PC-3 (cell line): ENCODE results near the gene ACLY. TPM values are rescaled to one million over a fixed set of nuclear protein-coding genes. Genes with fewer than 3 reads are reported as not detected.

ENCODE experiments used
- ATAC-seq: fragments of 200-7000 bp; cut with Tn5 transposase; 2 replicates; pipeline ENCODE4 v1.9.1; 2020; ENCODE audit warnings: mild to moderate bottlenecking, moderate library complexity
- BruUV-seq: library from RNA; stranded (reverse); fragments of 400-500 nt; replicated peaks from 2 replicates; lab custom pipeline; 2021; lab: Mats Ljungman, UMichigan
- CTCF ChIA-PET: fragments of 300-600 bp; sonication (Branson Sonifier 250); formaldehyde crosslinking; loops from one replicate; lab custom pipeline; 2022; ENCODE audit warnings: antibody characterized with exemption; lab: Charles Lee
- POLR2A ChIA-PET: fragments of 300-600 bp; sonication (Branson Sonifier 250); formaldehyde crosslinking; loops from one replicate; lab custom pipeline; 2022; ENCODE audit warnings: antibody characterized with exemption; ENCODE audit not compliant: unreplicated experiment; lab: Charles Lee
- DNase-seq: peaks from one replicate; pipeline ENCODE4 v3.0.0-alpha.2; 2015
- H2AFZ ChIP-seq: fragments of 300-600 bp; sonication (generic); 2 replicates; pipeline ENCODE4 v1.6.0; 2016; ENCODE audit warnings: antibody characterized with exemption, low read length
- H3F3A ChIP-seq: fragments of 300-600 bp; sonication (generic); one replicate; pipeline ENCODE4 v1.6.0; 2017; ENCODE audit warnings: antibody characterized with exemption, low read length, control low read depth, mild to moderate bottlenecking; ENCODE audit not compliant: unreplicated experiment
- H3K27ac ChIP-seq: fragments of 300-600 bp; sonication (generic); 2 replicates; pipeline ENCODE4 v1.5.1; 2016; ENCODE audit warnings: mild to moderate bottlenecking, low read length
- H3K27me3 ChIP-seq: fragments of 300-600 bp; sonication (generic); 2 replicates; pipeline ENCODE4 v1.6.1; 2016; ENCODE audit warnings: low read length, mixed read lengths
- H3K36me3 ChIP-seq: fragments of 300-600 bp; sonication (generic); 2 replicates; pipeline ENCODE4 v1.6.1; 2016; ENCODE audit warnings: low read depth, mixed run types, low read length, mixed read lengths
- H3K4me1 ChIP-seq: fragments of 300-600 bp; sonication (generic); 2 replicates; pipeline ENCODE4 v1.5.1; 2016; ENCODE audit warnings: low read length; ENCODE audit not compliant: insufficient read depth
- H3K4me2 ChIP-seq: fragments of 300-600 bp; sonication (generic); 2 replicates; pipeline ENCODE4 v1.6.0; 2016; ENCODE audit warnings: low read length
- H3K4me3 ChIP-seq: fragments of 300-600 bp; sonication (generic); 2 replicates; pipeline ENCODE4 v1.5.1; 2016; ENCODE audit warnings: mild to moderate bottlenecking, low read length, mixed read lengths
- H3K79me2 ChIP-seq: fragments of 300-600 bp; sonication (generic); 2 replicates; pipeline ENCODE4 v1.6.1; 2017; ENCODE audit warnings: low read length, mixed read lengths
- H3K9ac ChIP-seq: fragments of 300-600 bp; sonication (generic); 2 replicates; pipeline ENCODE4 v1.6.0; 2016; ENCODE audit warnings: mild to moderate bottlenecking, low read length
- H3K9me2 ChIP-seq: fragments of 300-600 bp; sonication (generic); replicated peaks from 2 replicates; pipeline ENCODE4 v1.6.1; 2016; ENCODE audit warnings: mixed run types, low read length, mixed read lengths
- H3K9me3 ChIP-seq: fragments of 300-600 bp; sonication (generic); 2 replicates; pipeline ENCODE4 v1.6.1; 2016; ENCODE audit warnings: low read length, mixed read lengths
- H4K20me1 ChIP-seq: fragments of 300-600 bp; sonication (generic); 2 replicates; pipeline ENCODE4 v1.6.1; 2016; ENCODE audit warnings: low read length, mixed read lengths
- CTCF ChIP-seq: fragments of 300-600 bp; sonication (generic); conservative IDR thresholded peaks from 2 replicates; pipeline ENCODE4 v1.5.1; 2017; ENCODE audit warnings: antibody characterized with exemption, low read depth, mild to moderate bottlenecking, low read length
- EZH2 ChIP-seq: fragments of 300-600 bp; sonication (generic); IDR thresholded peaks from one replicate; pipeline ENCODE4 v1.6.1; 2017; ENCODE audit warnings: antibody characterized with exemption, mild to moderate bottlenecking, low read length; ENCODE audit not compliant: unreplicated experiment
- EZH2phosphoT487 ChIP-seq: fragments of 300-600 bp; sonication (generic); IDR thresholded peaks from 2 replicates; pipeline ENCODE4 v1.6.1; 2018; ENCODE audit warnings: mild to moderate bottlenecking, antibody characterized with exemption, low read length, borderline replicate concordance
- intact Hi-C: fragments of 100-400 bp; cut with micrococcal nuclease; formaldehyde crosslinking; loops from 2 replicates; pipeline ENCODE4 v1.9.0; 2023
- total RNA-seq: library from RNA; depleted of rRNA; stranded (reverse); fragments of >200 nt; gene quantifications from 2 replicates; pipeline ENCODE4 v1.2.3, GENCODE V29; 2014

The ACLY gene
- total RNA-seq, 1 experiment from 2014 or later, result 114 TPM

- BruUV-seq, result no TSS peak
Observed at GRCh38 chr17:41925991-41926590, 7.3 kb upstream of the ACLY start.

DNA sequence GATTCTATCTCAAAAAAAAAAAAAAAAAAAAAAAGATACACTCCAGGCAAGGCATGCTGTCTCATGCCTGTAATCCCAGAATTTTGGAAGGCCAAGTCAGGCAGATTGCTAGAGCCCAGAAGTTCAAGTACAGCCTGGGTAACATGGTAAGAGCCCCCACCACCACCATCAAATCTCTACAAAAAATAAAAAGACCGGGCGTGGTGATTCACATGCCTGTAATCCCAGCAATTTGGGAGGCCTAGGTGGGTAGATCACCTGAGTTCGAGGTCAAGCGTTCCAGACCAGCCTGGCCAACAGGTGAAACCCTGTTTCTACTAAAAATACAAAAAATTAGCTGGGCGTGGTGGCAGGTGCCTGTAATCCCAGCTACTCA lies 1.8 kb upstream of the ACLY start:
- no peaks in the 10 kb centered on the region for H3K36me3 ChIP-seq
- H3K4me3 ChIP-seq, result no peak overlapping the region
- H3F3A ChIP-seq, result no peaks in the 10 kb centered on the region
- intact Hi-C loops, result no loop called here
- CTCF ChIA-PET, result no interaction called here
- H3K9ac ChIP-seq, result no peak overlapping the region
- H3K4me1 ChIP-seq, result peaks cover 24% of the 10 kb centered on the region
- peaks cover 13% of the 10 kb centered on the region; the same call in 1 of the 2 replicates for H4K20me1 ChIP-seq
- H3K9me3 ChIP-seq, result no peaks in the 10 kb centered on the region
- H3K27ac ChIP-seq, result no peak overlapping the region
- BruUV-seq, result no TSS peak
- H3K27me3 ChIP-seq, result no peaks in the 10 kb centered on the region
- POLR2A ChIA-PET, result no interaction called here
- no peaks in the 10 kb centered on the region for H3K9me2 ChIP-seq
- H3K4me2 ChIP-seq, result no peak overlapping the region
- DNase-seq (no peak), ATAC-seq (no peak)
- no peak overlapping the region for H2AFZ ChIP-seq
- no peak for TF ChIP-seq CTCF
- no peak for TF ChIP-seq EZH2
- no peak for TF ChIP-seq EZH2phosphoT487
- peaks cover 32% of the 10 kb centered on the region for H3K79me2 ChIP-seq

More at GRCh38 chr17:41925991-41926590, 7.3 kb upstream of the ACLY start:
- ChIA-PET CTCF (no interaction called here), POLR2A (no interaction called here)
- H3K4me3 ChIP-seq, result no peak overlapping the region
- no peak overlapping the region for H3K27ac ChIP-seq
- H3K9me3 ChIP-seq, result no peaks in the 10 kb centered on the region
- H3K4me2 ChIP-seq, result no peak overlapping the region
- TF ChIP-seq EZH2 (no peak), CTCF (no peak), EZH2phosphoT487 (no peak)
- H4K20me1 ChIP-seq, result no peaks in the 10 kb centered on the region
- H3K36me3 ChIP-seq, result no peaks in the 10 kb centered on the region
- H3K4me1 ChIP-seq, result 0 out of 2 replicates have a peak, but pooled peaks cover 6% of the 10 kb centered on the region
- DNase-seq (no peak), ATAC-seq (no peak)
- no peaks in the 10 kb centered on the region for H3K27me3 ChIP-seq
- H3F3A ChIP-seq, result no peaks in the 10 kb centered on the region
- H3K9me2 ChIP-seq, result no peaks in the 10 kb centered on the region
- H3K9ac ChIP-seq, result no peak overlapping the region
- H3K79me2 ChIP-seq, result no peaks in the 10 kb centered on the region
- H2AFZ ChIP-seq, result no peak overlapping the region
- intact Hi-C loops, result no loop called here
